ENCODE results near the gene TBL3. TPM values are rescaled to one million over a fixed set of nuclear protein-coding genes. Genes with fewer than 3 reads are reported as not detected.

The TBL3 gene
- total and polyA plus RNA-seq, 4 donors, result 12.5 to 24.3 (median 14.2) TPM

DNA sequence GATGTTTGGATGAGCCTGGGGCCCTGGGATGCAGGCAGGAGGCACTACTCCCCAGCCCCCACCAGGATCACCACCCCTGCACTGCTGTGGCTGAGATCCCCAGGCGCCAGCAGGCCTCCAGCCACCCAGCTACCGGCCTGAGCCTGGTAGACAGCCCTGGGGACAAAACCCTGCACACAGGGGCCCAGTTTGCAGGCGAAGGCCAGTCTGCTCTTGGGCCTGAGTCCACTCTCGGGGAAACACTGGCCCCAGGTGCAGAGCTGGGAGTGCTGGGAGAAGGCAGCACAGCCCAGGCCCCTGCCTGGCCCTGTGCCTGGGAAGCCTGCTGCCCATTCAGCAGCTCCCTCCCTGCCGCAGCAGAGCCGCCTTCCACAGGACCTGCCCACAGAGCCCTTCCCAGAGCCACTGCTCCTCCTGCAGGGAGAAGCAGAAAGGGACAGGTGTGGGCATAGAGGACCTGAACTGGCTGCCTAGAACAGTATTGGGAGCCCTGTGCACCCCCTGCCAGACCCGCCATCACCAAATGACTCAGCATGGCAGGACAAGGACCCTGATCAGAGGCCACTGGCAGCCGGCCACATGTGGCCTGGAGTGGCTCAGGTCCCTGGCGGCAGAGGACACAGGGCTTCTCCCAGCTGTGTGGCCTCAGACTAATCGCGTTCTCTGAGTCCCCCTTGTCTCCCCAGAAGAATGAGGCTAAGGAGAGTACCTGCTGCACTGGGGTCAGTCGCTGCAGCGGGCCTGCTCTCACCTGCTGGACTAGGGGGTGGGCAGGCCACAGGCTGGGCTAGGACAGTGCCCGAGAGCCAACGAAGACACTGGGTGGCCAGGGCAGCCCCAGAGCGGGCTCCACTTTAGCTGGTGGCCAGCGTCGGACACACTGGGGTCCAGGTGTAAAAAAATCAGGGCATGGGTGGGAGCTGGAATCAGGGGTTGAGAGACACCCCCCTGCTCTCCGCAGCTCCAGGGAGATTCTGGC is 39.5 kb upstream of the TBL3 start:
- DNase-seq (ENCODE audit: low spot score), result no peak
- no peaks in the 10 kb centered on the region for H3K9me3 ChIP-seq (ENCODE audit: control insufficient read depth in 4 of 4, low read length in 3 of 4)
- no peak overlapping the region for H3K9ac ChIP-seq (ENCODE audit: low read depth in 1 of 2, low read length in 2 of 2)
- WGBS, result 58% methylated on average over 19 of the region's 19 CpGs
- H3K4me1 ChIP-seq (ENCODE audit: control insufficient read depth in 4 of 4, insufficient read depth in 4 of 4, low read length in 3 of 4), result peaks cover 0 to 26% (median 14%) of the 10 kb centered on the region in 4 donors
- TF ChIP-seq YY1 (IDR thresholded peaks at IDR 0.05), result peak; percentile 16
- TF ChIP-seq, protein P1, sequence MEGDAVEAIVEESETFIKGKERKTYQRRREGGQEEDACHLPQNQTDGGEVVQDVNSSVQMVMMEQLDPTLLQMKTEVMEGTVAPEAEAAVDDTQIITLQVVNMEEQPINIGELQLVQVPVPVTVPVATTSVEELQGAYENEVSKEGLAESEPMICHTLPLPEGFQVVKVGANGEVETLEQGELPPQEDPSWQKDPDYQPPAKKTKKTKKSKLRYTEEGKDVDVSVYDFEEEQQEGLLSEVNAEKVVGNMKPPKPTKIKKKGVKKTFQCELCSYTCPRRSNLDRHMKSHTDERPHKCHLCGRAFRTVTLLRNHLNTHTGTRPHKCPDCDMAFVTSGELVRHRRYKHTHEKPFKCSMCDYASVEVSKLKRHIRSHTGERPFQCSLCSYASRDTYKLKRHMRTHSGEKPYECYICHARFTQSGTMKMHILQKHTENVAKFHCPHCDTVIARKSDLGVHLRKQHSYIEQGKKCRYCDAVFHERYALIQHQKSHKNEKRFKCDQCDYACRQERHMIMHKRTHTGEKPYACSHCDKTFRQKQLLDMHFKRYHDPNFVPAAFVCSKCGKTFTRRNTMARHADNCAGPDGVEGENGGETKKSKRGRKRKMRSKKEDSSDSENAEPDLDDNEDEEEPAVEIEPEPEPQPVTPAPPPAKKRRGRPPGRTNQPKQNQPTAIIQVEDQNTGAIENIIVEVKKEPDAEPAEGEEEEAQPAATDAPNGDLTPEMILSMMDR (IDR thresholded peaks at IDR 0.05; ENCODE audit: low read depth, low read length, missing input control), result peak; percentile 37
- TF ChIP-seq FOXA1 (IDR thresholded peaks at IDR 0.05), result peak; percentile 7
- no peak for TF ChIP-seq NR2F2 (IDR thresholded peaks at IDR 0.05)
- TF ChIP-seq EGR1 (IDR thresholded peaks at IDR 0.05; ENCODE audit: low read depth in 2 of 2), result no peak
- TF ChIP-seq TAF1 (conservative IDR thresholded peaks at IDR 0.05), result no peak
- no peak for TF ChIP-seq GABPA (IDR thresholded peaks at IDR 0.05 in 1 of 2, conservative IDR thresholded peaks at IDR 0.05 in 1 of 2)
- peak; percentile 70 to 75 for TF ChIP-seq RAD21 (IDR thresholded peaks at IDR 0.05)
- H3K27me3 ChIP-seq (ENCODE audit: control insufficient read depth in 4 of 4, insufficient read depth in 4 of 4, low read length in 3 of 4), result no peaks in the 10 kb centered on the region
- H3K36me3 ChIP-seq (ENCODE audit: control insufficient read depth in 4 of 4, insufficient read depth in 3 of 4, low read depth in 1 of 4, low read length in 3 of 4), result peaks cover 0 to 6% (median 3%) of the 10 kb centered on the region in 4 donors
- no peak overlapping the region for H3K4me3 ChIP-seq (ENCODE audit: low read depth in 1 of 3, low read length in 3 of 3)
- H3K27ac ChIP-seq (ENCODE audit: low read depth in 1 of 2, low read length in 2 of 2), result peak overlapping the region in 1 of 2 donors; percentile 39

DNA sequence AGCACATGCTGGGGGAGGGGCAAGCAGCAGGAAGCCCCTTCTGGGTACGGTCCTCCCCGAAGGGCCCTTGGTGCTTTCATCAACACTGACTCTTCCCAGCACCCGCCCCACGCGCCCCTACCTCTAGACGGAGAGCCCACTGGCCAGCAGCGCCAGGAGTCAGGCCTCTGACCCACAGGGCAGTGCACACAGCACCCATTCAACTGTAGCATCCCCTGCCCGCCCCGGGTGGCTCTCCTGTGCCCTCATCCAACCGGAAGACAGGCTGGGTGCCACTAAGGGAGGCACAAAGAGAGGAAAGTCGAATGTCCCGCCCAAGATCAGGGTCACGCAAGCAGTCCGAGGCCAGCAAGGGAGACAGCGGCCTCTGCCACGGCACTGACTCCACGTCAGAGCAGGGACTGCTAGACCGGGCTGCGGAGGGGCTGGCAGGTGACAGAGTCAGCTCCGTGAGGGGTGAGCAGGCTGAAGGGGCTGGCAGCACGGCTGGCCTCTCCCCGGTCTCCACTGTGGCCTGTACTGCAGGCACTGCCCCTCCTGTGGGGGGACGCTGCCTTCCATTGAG is 38.7 kb upstream of the TBL3 start:
- peak overlapping the region in 1 of 2 donors; percentile 3 for H3K27ac ChIP-seq (ENCODE audit: low read depth in 1 of 2, low read length in 2 of 2)
- no peaks in the 10 kb centered on the region for H3K9me3 ChIP-seq (ENCODE audit: control insufficient read depth in 4 of 4, low read length in 3 of 4)
- H3K27me3 ChIP-seq (ENCODE audit: control insufficient read depth in 4 of 4, insufficient read depth in 4 of 4, low read length in 3 of 4), result no peaks in the 10 kb centered on the region
- H3K36me3 ChIP-seq (ENCODE audit: control insufficient read depth in 4 of 4, insufficient read depth in 3 of 4, low read depth in 1 of 4, low read length in 3 of 4), result peaks cover 0 to 10% (median 6%) of the 10 kb centered on the region in 4 donors
- no peak for DNase-seq (ENCODE audit: low spot score)
- TF ChIP-seq, protein P2, sequence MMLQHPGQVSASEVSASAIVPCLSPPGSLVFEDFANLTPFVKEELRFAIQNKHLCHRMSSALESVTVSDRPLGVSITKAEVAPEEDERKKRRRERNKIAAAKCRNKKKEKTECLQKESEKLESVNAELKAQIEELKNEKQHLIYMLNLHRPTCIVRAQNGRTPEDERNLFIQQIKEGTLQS (IDR thresholded peaks at IDR 0.05), result no peak
- TF ChIP-seq HNF4A (conservative IDR thresholded peaks at IDR 0.05), result peak; percentile 24 to 51
- TF ChIP-seq TAF1 (conservative IDR thresholded peaks at IDR 0.05), result no peak
- TF ChIP-seq RXRA (IDR thresholded peaks at IDR 0.05), result peak; percentile 12 to 61
- TF ChIP-seq YY1 (IDR thresholded peaks at IDR 0.05), result no peak
- 45% methylated on average over 23 of the region's 23 CpGs for WGBS
- H3K9ac ChIP-seq (ENCODE audit: low read depth in 1 of 2, low read length in 2 of 2), result no peak overlapping the region
- peaks cover 1 to 34% (median 17%) of the 10 kb centered on the region in 4 donors for H3K4me1 ChIP-seq (ENCODE audit: control insufficient read depth in 4 of 4, insufficient read depth in 4 of 4, low read length in 3 of 4)
- no peak overlapping the region for H3K4me3 ChIP-seq (ENCODE audit: low read depth in 1 of 3, low read length in 3 of 3)

DNA sequence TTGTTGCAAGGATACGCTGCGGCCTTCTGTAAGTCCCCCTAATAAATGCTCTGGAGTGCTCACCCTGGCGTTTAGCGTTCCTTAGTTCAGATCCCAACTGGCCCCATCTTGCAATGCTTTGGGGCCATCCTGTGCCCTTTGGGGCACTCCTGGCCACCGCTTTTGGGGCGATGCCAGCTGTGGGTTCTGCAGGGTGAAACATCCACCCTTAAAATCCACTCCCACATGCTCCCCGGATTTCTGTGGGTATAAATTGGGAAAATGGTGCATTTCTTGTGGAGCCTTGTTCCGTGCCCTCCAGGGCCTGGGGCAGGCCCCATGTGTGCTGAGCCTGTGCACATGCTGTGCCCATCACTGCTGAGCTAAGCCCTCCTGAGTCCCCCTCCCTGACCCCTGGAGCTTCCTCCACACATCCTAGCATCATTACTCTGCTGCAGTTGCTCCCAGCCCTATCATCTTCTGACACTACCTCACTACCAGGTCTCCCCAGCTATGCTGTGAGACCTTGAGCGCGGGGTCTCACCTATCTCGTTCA is 34.8 kb upstream of the TBL3 start:
- Histone ChIP-seq H3K27ac (ENCODE audit: low read depth in 1 of 2, low read length in 2 of 2) (no peak overlapping the region), H3K9me3 (ENCODE audit: control insufficient read depth in 4 of 4, low read length in 3 of 4) (no peaks in the 10 kb centered on the region), H3K9ac (ENCODE audit: low read depth in 1 of 2, low read length in 2 of 2) (no peak overlapping the region), H3K4me3 (ENCODE audit: low read depth in 1 of 3, low read length in 3 of 3) (no peak overlapping the region), H3K27me3 (ENCODE audit: control insufficient read depth in 4 of 4, insufficient read depth in 4 of 4, low read length in 3 of 4) (no peaks in the 10 kb centered on the region), H3K36me3 (ENCODE audit: control insufficient read depth in 4 of 4, insufficient read depth in 3 of 4, low read depth in 1 of 4, low read length in 3 of 4) (peaks cover 4 to 26% (median 17%) of the 10 kb centered on the region in 4 donors), H3K4me1 (ENCODE audit: control insufficient read depth in 4 of 4, insufficient read depth in 4 of 4, low read length in 3 of 4) (peaks cover 11 to 63% (median 46%) of the 10 kb centered on the region in 4 donors)
- WGBS, result 92% methylated on average over 11 of the region's 11 CpGs
- no peak for DNase-seq (ENCODE audit: low spot score)
- TF ChIP-seq NR2F2 (IDR thresholded peaks at IDR 0.05) (no peak), HNF4A (conservative IDR thresholded peaks at IDR 0.05) (no peak), RXRA (IDR thresholded peaks at IDR 0.05) (no peak), HNF4G (IDR thresholded peaks at IDR 0.05) (no peak), FOXA2 (IDR thresholded peaks at IDR 0.05) (no peak), JUND (IDR thresholded peaks at IDR 0.05) (no peak), TAF1 (conservative IDR thresholded peaks at IDR 0.05) (no peak), SP1 (IDR thresholded peaks at IDR 0.05) (no peak), YY1 (IDR thresholded peaks at IDR 0.05) (no peak), GABPA (IDR thresholded peaks at IDR 0.05 in 1 of 2, conservative IDR thresholded peaks at IDR 0.05 in 1 of 2) (no peak), RAD21 (IDR thresholded peaks at IDR 0.05) (no peak), FOXA1 (IDR thresholded peaks at IDR 0.05) (no peak), EGR1 (IDR thresholded peaks at IDR 0.05; ENCODE audit: low read depth in 2 of 2) (no peak)
- TF ChIP-seq, protein P3, sequence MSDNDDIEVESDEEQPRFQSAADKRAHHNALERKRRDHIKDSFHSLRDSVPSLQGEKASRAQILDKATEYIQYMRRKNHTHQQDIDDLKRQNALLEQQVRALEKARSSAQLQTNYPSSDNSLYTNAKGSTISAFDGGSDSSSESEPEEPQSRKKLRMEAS (IDR thresholded peaks at IDR 0.05), result no peak
- TF ChIP-seq, protein P1 (IDR thresholded peaks at IDR 0.05; ENCODE audit: low read depth, low read length, missing input control), result no peak
- TF ChIP-seq, protein P4, sequence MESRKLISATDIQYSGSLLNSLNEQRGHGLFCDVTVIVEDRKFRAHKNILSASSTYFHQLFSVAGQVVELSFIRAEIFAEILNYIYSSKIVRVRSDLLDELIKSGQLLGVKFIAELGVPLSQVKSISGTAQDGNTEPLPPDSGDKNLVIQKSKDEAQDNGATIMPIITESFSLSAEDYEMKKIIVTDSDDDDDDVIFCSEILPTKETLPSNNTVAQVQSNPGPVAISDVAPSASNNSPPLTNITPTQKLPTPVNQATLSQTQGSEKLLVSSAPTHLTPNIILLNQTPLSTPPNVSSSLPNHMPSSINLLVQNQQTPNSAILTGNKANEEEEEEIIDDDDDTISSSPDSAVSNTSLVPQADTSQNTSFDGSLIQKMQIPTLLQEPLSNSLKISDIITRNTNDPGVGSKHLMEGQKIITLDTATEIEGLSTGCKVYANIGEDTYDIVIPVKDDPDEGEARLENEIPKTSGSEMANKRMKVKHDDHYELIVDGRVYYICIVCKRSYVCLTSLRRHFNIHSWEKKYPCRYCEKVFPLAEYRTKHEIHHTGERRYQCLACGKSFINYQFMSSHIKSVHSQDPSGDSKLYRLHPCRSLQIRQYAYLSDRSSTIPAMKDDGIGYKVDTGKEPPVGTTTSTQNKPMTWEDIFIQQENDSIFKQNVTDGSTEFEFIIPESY (IDR thresholded peaks at IDR 0.05), result no peak
